ENCODE measurements around the gene CDC14A.

DNA sequence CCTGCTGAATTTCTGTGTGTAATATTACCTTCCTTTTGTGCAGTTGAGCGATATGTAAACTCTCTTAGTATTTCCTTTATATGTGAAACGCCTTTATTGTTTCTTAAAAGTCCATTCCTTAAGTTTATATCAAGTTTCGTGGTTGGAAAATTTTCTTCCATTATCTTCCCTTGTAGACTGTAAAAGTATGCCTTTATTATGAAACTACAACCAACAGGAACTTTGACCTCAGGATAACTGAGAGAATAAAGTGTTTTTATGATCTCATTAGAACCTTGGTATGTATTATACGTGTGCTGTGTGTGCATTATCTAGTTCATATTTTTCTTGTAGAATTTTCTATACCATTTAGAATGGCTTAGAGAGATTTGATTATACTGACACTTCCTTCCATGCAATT lies 3.1 kb upstream of the CDC14A start:
- TF ChIP-seq, protein P1, sequence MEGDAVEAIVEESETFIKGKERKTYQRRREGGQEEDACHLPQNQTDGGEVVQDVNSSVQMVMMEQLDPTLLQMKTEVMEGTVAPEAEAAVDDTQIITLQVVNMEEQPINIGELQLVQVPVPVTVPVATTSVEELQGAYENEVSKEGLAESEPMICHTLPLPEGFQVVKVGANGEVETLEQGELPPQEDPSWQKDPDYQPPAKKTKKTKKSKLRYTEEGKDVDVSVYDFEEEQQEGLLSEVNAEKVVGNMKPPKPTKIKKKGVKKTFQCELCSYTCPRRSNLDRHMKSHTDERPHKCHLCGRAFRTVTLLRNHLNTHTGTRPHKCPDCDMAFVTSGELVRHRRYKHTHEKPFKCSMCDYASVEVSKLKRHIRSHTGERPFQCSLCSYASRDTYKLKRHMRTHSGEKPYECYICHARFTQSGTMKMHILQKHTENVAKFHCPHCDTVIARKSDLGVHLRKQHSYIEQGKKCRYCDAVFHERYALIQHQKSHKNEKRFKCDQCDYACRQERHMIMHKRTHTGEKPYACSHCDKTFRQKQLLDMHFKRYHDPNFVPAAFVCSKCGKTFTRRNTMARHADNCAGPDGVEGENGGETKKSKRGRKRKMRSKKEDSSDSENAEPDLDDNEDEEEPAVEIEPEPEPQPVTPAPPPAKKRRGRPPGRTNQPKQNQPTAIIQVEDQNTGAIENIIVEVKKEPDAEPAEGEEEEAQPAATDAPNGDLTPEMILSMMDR (IDR thresholded peaks at IDR 0.05) = no peak
- TF ChIP-seq POLR2AphosphoS5 (IDR thresholded peaks at IDR 0.05) = no peak
